ENCODE results near the gene HLA-DPA1.

DNA sequence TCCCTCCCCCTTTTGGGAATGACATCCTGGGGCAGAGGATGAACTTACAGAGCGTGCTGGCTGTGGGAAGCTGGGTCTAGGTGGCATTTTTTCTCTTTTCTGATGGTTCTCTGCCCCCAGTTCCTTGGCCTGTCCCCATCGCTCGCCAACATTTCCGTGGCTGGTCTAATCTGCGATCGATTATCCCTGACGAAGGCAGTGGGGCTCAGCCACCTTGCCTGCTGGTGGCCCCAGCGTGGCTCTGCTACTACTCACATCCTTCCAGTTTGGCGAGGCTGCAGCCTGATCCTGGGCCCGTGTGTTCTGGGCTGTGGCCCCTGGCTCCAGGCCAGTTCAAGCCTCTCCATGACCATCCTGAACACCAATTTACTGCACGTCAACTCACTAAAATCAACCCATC is 57.7 kb downstream of the HLA-DPA1 start:
- TF ChIP-seq CBX3 (IDR thresholded peaks at IDR 0.05; ENCODE audit: borderline replicate concordance, low read depth) (no peak), BHLHE40 (IDR thresholded peaks at IDR 0.05; ENCODE audit: borderline replicate concordance in 1 of 2, low read depth in 2 of 2, low read length in 1 of 2) (no peak), JUND (IDR thresholded peaks at IDR 0.05; ENCODE audit: low read depth, low read length) (no peak), POLR2A (IDR thresholded peaks at IDR 0.05; ENCODE audit: low read depth, low read length) (no peak), TCF7 (IDR thresholded peaks at IDR 0.05; ENCODE audit: borderline replicate concordance) (no peak)
- TF ChIP-seq, protein P1, sequence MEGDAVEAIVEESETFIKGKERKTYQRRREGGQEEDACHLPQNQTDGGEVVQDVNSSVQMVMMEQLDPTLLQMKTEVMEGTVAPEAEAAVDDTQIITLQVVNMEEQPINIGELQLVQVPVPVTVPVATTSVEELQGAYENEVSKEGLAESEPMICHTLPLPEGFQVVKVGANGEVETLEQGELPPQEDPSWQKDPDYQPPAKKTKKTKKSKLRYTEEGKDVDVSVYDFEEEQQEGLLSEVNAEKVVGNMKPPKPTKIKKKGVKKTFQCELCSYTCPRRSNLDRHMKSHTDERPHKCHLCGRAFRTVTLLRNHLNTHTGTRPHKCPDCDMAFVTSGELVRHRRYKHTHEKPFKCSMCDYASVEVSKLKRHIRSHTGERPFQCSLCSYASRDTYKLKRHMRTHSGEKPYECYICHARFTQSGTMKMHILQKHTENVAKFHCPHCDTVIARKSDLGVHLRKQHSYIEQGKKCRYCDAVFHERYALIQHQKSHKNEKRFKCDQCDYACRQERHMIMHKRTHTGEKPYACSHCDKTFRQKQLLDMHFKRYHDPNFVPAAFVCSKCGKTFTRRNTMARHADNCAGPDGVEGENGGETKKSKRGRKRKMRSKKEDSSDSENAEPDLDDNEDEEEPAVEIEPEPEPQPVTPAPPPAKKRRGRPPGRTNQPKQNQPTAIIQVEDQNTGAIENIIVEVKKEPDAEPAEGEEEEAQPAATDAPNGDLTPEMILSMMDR (IDR thresholded peaks at IDR 0.05 in 2 of 3, conservative IDR thresholded peaks at IDR 0.05 in 1 of 3; ENCODE audit: control insufficient read depth in 2 of 3, extremely low read depth in 1 of 3, insufficient read depth in 1 of 3, low read depth in 3 of 3, low read length in 3 of 3), result no peak

Measured in GM12878 (cell line).